ENCODE measurements around the gene FBXO36. TPM values are rescaled to one million over a fixed set of nuclear protein-coding genes. Genes with fewer than 3 reads are reported as not detected.

Gene FBXO36
- total and polyA plus RNA-seq, 2 of the 8 experiments (the other 6 are each of a cell fraction or from before 2014, with no cell fraction given): 3.4 TPM

DNA sequence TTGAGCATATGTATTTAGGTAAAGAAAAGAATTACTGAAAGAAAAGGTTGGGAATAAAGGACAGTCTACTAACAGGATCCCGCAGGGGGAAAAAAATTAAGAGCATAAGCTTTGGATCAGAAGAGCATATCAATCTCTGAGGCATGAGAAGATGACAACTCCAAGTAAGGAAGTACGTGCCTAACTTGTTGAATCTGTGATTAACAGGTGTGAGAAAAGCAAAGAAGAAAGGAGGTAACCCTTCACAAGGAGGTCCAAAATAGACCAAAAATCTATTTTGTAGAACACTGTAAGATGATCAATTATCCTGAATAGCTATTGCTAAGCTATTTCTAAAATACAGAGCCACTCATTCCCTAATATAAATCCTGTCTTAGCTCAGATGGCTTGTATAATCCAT, 33.3 kb upstream of the FBXO36 start (continued):
- TF ChIP-seq, protein P1, sequence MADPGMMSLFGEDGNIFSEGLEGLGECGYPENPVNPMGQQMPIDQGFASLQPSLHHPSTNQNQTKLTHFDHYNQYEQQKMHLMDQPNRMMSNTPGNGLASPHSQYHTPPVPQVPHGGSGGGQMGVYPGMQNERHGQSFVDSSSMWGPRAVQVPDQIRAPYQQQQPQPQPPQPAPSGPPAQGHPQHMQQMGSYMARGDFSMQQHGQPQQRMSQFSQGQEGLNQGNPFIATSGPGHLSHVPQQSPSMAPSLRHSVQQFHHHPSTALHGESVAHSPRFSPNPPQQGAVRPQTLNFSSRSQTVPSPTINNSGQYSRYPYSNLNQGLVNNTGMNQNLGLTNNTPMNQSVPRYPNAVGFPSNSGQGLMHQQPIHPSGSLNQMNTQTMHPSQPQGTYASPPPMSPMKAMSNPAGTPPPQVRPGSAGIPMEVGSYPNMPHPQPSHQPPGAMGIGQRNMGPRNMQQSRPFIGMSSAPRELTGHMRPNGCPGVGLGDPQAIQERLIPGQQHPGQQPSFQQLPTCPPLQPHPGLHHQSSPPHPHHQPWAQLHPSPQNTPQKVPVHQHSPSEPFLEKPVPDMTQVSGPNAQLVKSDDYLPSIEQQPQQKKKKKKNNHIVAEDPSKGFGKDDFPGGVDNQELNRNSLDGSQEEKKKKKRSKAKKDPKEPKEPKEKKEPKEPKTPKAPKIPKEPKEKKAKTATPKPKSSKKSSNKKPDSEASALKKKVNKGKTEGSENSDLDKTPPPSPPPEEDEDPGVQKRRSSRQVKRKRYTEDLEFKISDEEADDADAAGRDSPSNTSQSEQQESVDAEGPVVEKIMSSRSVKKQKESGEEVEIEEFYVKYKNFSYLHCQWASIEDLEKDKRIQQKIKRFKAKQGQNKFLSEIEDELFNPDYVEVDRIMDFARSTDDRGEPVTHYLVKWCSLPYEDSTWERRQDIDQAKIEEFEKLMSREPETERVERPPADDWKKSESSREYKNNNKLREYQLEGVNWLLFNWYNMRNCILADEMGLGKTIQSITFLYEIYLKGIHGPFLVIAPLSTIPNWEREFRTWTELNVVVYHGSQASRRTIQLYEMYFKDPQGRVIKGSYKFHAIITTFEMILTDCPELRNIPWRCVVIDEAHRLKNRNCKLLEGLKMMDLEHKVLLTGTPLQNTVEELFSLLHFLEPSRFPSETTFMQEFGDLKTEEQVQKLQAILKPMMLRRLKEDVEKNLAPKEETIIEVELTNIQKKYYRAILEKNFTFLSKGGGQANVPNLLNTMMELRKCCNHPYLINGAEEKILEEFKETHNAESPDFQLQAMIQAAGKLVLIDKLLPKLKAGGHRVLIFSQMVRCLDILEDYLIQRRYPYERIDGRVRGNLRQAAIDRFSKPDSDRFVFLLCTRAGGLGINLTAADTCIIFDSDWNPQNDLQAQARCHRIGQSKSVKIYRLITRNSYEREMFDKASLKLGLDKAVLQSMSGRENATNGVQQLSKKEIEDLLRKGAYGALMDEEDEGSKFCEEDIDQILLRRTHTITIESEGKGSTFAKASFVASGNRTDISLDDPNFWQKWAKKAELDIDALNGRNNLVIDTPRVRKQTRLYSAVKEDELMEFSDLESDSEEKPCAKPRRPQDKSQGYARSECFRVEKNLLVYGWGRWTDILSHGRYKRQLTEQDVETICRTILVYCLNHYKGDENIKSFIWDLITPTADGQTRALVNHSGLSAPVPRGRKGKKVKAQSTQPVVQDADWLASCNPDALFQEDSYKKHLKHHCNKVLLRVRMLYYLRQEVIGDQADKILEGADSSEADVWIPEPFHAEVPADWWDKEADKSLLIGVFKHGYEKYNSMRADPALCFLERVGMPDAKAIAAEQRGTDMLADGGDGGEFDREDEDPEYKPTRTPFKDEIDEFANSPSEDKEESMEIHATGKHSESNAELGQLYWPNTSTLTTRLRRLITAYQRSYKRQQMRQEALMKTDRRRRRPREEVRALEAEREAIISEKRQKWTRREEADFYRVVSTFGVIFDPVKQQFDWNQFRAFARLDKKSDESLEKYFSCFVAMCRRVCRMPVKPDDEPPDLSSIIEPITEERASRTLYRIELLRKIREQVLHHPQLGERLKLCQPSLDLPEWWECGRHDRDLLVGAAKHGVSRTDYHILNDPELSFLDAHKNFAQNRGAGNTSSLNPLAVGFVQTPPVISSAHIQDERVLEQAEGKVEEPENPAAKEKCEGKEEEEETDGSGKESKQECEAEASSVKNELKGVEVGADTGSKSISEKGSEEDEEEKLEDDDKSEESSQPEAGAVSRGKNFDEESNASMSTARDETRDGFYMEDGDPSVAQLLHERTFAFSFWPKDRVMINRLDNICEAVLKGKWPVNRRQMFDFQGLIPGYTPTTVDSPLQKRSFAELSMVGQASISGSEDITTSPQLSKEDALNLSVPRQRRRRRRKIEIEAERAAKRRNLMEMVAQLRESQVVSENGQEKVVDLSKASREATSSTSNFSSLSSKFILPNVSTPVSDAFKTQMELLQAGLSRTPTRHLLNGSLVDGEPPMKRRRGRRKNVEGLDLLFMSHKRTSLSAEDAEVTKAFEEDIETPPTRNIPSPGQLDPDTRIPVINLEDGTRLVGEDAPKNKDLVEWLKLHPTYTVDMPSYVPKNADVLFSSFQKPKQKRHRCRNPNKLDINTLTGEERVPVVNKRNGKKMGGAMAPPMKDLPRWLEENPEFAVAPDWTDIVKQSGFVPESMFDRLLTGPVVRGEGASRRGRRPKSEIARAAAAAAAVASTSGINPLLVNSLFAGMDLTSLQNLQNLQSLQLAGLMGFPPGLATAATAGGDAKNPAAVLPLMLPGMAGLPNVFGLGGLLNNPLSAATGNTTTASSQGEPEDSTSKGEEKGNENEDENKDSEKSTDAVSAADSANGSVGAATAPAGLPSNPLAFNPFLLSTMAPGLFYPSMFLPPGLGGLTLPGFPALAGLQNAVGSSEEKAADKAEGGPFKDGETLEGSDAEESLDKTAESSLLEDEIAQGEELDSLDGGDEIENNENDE (IDR thresholded peaks at IDR 0.05; ENCODE audit: insufficient replicate concordance, low read length): no peak
- no peak for TF ChIP-seq JUND (IDR thresholded peaks at IDR 0.05; ENCODE audit: low read length)
- TF ChIP-seq TAF1 (IDR thresholded peaks at IDR 0.05; ENCODE audit: low read depth, low read length): no peak
- TF ChIP-seq YY1 (IDR thresholded peaks at IDR 0.05; ENCODE audit: low read depth, low read length): no peak
- TF ChIP-seq EP300 (IDR thresholded peaks at IDR 0.05; ENCODE audit: borderline replicate concordance in 1 of 2, low read depth in 2 of 2, low read length in 2 of 2): no peak
- no peak for TF ChIP-seq CHD1 (IDR thresholded peaks at IDR 0.05; ENCODE audit: low read depth, low read length)
- no peak for TF ChIP-seq KDM1A (IDR thresholded peaks at IDR 0.05; ENCODE audit: borderline replicate concordance, low read length)
